AG04449 (cell line): ENCODE measurements around the gene CFAP46.

ENCODE experiments used
- CTCF ChIA-PET: fragments of 350-600 bp; formaldehyde crosslinking; extraction: SDS; loops from one replicate; lab custom pipeline; 2021; ENCODE audit warnings: antibody characterized with exemption; lab: Yijun Ruan, JAX
- POLR2A ChIA-PET: fragments of 400-600, 350-600 bp; formaldehyde crosslinking; extraction: SDS; loops from one replicate; lab custom pipeline; 2020; ENCODE audit warnings: antibody characterized with exemption, inconsistent platforms; lab: Yijun Ruan, JAX
- DNase-seq: peaks from one replicate; pipeline ENCODE4 v3.0.0-alpha.2; 2010; ENCODE audit warnings: low read depth, low spot score
- H3K4me3 ChIP-seq: 2 replicates; pipeline ENCODE4 v1.5.1; 2011; ENCODE audit warnings: low read depth, mild to moderate bottlenecking, control low read depth, low read length
- TF ChIP-seq, protein P1 (sequence below): IDR thresholded peaks from one replicate; pipeline ENCODE4 v1.5.1; 2011; ENCODE audit warnings: mild to moderate bottlenecking, moderate library complexity, low read length, control low read depth, inconsistent platforms; ENCODE audit not compliant: insufficient read depth; ENCODE audit errors: missing control alignments

CFAP46 gene

DNA sequence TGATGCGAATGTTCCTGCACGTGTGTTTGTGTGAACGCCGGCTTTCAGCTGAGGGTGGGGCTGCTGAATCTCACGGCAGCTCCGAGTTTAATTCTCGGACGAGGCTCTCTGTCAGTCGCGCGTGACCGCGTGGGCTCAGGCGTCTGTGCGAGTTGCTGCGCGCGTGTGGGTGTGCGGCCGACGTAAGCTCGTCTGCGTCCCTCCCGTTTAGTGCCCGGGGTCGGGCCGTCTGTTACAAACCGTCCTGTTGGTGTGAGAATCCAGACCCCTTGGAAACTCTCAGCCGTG, 41.6 kb upstream of the CFAP46 start:
- CTCF ChIA-PET: no interaction called here
- POLR2A ChIA-PET: no interaction called here
- TF ChIP-seq, protein P1, sequence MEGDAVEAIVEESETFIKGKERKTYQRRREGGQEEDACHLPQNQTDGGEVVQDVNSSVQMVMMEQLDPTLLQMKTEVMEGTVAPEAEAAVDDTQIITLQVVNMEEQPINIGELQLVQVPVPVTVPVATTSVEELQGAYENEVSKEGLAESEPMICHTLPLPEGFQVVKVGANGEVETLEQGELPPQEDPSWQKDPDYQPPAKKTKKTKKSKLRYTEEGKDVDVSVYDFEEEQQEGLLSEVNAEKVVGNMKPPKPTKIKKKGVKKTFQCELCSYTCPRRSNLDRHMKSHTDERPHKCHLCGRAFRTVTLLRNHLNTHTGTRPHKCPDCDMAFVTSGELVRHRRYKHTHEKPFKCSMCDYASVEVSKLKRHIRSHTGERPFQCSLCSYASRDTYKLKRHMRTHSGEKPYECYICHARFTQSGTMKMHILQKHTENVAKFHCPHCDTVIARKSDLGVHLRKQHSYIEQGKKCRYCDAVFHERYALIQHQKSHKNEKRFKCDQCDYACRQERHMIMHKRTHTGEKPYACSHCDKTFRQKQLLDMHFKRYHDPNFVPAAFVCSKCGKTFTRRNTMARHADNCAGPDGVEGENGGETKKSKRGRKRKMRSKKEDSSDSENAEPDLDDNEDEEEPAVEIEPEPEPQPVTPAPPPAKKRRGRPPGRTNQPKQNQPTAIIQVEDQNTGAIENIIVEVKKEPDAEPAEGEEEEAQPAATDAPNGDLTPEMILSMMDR: no peak
- DNase-seq: no peak
- no peak overlapping the region for H3K4me3 ChIP-seq

DNA sequence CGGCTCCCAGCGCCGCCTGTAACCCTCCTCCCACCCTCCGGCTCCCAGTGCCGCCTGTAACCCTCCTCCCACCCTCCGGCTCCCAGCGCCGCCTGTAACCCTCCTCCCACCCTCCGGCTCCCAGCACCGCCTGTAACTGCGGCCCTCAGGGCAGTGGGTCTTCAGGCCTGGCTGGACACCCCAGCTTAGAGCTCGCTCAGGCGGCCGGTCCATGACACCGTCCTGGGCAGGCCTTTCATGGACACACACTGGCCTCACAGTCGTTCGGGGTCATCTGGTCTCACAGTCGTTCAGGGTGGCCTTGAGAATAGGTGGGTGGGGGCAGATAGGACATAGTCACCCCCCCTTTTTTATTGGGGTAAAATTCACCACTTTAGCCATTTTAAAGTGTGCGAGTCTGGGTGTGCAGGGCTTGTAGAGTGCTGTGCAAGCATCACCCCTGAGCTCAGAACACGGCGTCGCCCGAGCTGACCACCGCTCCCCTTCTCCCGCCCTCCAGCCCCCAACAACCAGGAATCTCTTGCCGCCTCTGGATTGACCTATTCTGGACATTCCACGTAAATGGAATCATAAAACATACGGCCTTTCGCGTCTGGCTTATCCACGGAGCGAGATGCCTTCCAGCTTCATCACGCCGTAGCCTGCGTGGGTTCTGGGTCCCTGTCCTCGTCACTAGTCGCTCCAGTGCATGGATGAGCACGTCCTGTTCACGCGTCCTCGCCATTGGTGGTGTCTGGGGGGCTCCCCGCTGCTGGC, 41.1 kb upstream of the CFAP46 start:
- TF ChIP-seq, protein P1: no peak
- no peak overlapping the region for H3K4me3 ChIP-seq
- POLR2A ChIA-PET: no interaction called here
- CTCF ChIA-PET: no interaction called here
- no peak for DNase-seq

DNA sequence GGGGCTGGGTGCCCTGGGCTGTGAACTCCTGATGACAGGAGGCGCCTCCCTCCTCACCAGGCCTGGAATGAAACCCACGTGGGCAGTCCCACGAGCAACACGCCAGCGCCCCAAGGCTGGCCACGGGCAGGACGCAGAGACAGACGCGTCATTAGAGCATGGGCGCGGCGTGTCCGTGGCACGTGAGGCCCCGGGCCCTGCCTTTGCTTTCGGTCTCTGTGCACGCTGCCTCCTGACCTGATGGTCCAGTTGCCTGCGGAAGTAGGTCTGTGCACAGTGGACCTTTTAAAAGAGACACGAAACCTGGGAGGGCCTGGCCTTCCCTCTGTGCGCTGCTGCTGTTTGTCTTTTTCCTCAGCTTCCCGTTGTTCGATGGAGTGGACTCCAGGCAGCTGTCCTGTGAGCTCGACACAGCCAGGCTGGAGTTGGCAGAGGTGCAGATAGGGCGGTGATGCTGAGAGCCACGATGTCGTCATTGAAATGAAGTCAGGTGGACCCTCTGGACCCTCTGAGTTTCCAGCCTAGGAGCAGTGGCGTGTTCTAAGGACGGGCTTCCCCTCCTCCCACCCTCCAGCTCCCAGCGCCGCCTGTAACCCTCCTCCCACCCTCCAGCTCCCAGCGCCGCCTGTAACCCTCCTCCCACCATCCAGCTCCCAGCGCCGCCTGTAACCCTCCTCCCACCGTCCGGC, 40.1 kb upstream of the CFAP46 start:
- ChIA-PET POLR2A (no interaction called here), CTCF (no interaction called here)
- no peak overlapping the region for H3K4me3 ChIP-seq
- DNase-seq: no peak
- TF ChIP-seq, protein P1: no peak

DNA sequence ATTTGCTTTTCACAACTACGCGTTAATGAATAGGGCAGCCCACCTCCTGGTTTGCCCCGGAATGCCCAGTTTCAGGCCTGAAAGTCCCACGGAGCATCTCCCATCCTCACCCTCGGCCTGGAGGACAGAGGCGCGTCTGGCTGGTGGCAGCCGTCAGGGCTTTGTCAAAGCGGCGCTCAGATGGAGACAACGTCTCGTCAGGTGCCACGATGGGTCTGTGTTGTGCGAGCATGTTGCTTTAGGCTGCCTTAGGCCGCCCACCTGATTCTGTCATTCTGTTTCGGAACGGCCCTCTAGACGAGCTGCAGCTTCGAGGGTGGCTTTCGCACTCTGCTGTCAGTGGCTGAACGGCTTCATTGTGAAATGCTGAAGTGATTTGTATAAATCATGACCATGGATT, 39.4 kb upstream of the CFAP46 start:
- TF ChIP-seq, protein P1: no peak
- H3K4me3 ChIP-seq: no peak overlapping the region
- CTCF ChIA-PET: no interaction called here
- POLR2A ChIA-PET: no interaction called here
- no peak for DNase-seq

DNA sequence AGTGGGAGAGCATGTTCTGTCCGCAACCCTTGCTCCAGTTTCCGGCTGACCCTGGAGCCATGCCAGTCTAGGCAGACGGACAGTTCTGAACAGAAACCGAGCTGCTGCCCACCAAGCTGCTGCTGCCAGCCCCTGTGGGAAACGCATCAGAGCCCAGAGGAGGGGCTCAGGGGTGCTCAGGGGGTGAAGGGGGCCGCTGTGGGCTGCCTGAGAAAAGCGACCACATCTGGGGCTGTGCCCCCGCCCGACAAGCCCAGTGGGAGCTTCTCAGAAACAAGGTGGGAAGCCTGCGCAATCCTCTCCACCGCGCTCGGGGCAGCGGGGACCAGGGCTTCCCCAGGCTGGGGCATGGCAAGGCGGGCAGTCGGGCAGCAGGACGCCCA, 38.8 kb upstream of the CFAP46 start:
- CTCF ChIA-PET: no interaction called here

More for the DNA sequence above, 38.8 kb upstream of the CFAP46 start:
- DNase-seq: no peak
- POLR2A ChIA-PET: no interaction called here
- H3K4me3 ChIP-seq: no peak overlapping the region
- TF ChIP-seq, protein P1: no peak
